ENCODE data around the gene SUPT5H. TPM values are rescaled to one million over a fixed set of nuclear protein-coding genes. Genes with fewer than 3 reads are reported as not detected.

SUPT5H gene
- total and polyA plus RNA-seq, 2 of the 8 experiments (the other 6 are each of a cell fraction or from before 2014, with no cell fraction given) = 77.8 to 111 TPM

GRCh38 chr19:39412100-39412866 lies 33.1 kb upstream of the SUPT5H start, which contains the start of gene PLEKHG2 (continued):
- TF ChIP-seq KDM1A (IDR thresholded peaks at IDR 0.05; ENCODE audit: borderline replicate concordance, low read length) (peak; percentile 14; the same call in 1 of the 2 replicates), BCL11A (IDR thresholded peaks at IDR 0.05; ENCODE audit: low read depth in 2 of 2, low read length in 2 of 2) (no peak), NRF1 (IDR thresholded peaks at IDR 0.05; ENCODE audit: low read depth, low read length) (peak; percentile 53; the same call in 1 of the 2 replicates), SIX5 (IDR thresholded peaks at IDR 0.05; ENCODE audit: low read depth, low read length) (no peak), CTCF (IDR thresholded peaks at IDR 0.05; ENCODE audit: control extremely low read depth in 1 of 3, insufficient read depth in 1 of 3, low read depth in 1 of 3, low read length in 3 of 3) (peak; percentile 76 to 85 (median 81)), TEAD4 (IDR thresholded peaks at IDR 0.05; ENCODE audit: low read depth, low read length) (peak; percentile 43; the same call in 1 of the 2 replicates)

All from H1 (cell line).